Vagina (tissue), 2 donors: ENCODE results near the gene CYTH2. TPM values are rescaled to one million over a fixed set of nuclear protein-coding genes. Genes with fewer than 3 reads are reported as not detected.
A peak's percentile ranks its signal among the peaks of the same experiment; 100 is the strongest.

Experiments
- DNase-seq, 2 donors: peaks; one replicate each; pipeline ENCODE4 v3.0.0-alpha.2; 2017; ENCODE audit errors: extremely low spot score in 2 of 2
- H3K27ac ChIP-seq: fragments of 200-600 bp; sonication (generic); one replicate; pipeline ENCODE4 v1.5.1; 2019
- H3K27me3 ChIP-seq: fragments of 200-600 bp; sonication (generic); one replicate; pipeline ENCODE4 v1.5.1; 2019
- H3K36me3 ChIP-seq, 2 donors: fragments of 200-600 bp; sonication (generic); one replicate each; pipeline ENCODE4 v1.5.1; 2017 to 2019
- H3K4me1 ChIP-seq: fragments of 200-600 bp; sonication (generic); one replicate; pipeline ENCODE4 v1.5.1; 2019
- H3K4me3 ChIP-seq, 2 donors: fragments of 200-600 bp; sonication (generic); 1 replicate in 1 of 2; 2 replicates in 1 of 2; pipeline ENCODE4 v1.5.1; 2016 to 2019
- H3K9me3 ChIP-seq: fragments of 200-600 bp; sonication (generic); one replicate; pipeline ENCODE4 v1.5.1; 2019
- POLR2A ChIP-seq, 2 donors: fragments of 450-650 bp; IDR thresholded peaks; one replicate each; pipeline ENCODE4 v1.6.1; 2017; ENCODE audit warnings: antibody characterized with exemption in 2 of 2, mild to moderate bottlenecking in 2 of 2, moderate library complexity in 2 of 2
- POLR2AphosphoS5 ChIP-seq, 2 donors: sonication (generic); formaldehyde crosslinking; IDR thresholded peaks; one replicate each; pipeline ENCODE4 v1.9.0; 2017; ENCODE audit warnings: antibody characterized with exemption in 2 of 2, mild to moderate bottlenecking in 2 of 2, low read depth in 1 of 2; ENCODE audit not compliant: insufficient read depth in 1 of 2
- intact Hi-C: fragments of 100-400 bp; cut with DNase I; formaldehyde crosslinking; loops from one replicate; pipeline ENCODE4 v1.15.1; 2023
- total RNA-seq: library from RNA; depleted of rRNA; stranded (reverse); fragments of >200 nt; gene quantifications from one replicate; pipeline ENCODE4 v1.2.3, GENCODE V29; 2016
- TF ChIP-seq, protein P1 (sequence below), 3 experiments: fragments of 450-650 bp in 2 of 3; fragments of 200-600 bp in 1 of 3; sonication (generic) in 1 of 3; IDR thresholded peaks; one replicate each; pipeline ENCODE4 v1.5.1; 2017 to 2019; ENCODE audit warnings: antibody characterized with exemption in 3 of 3, mild to moderate bottlenecking in 2 of 3, moderate library complexity in 2 of 3

The CYTH2 gene
- total RNA-seq, 1 donor from 2014 or later = 87.2 TPM

DNA sequence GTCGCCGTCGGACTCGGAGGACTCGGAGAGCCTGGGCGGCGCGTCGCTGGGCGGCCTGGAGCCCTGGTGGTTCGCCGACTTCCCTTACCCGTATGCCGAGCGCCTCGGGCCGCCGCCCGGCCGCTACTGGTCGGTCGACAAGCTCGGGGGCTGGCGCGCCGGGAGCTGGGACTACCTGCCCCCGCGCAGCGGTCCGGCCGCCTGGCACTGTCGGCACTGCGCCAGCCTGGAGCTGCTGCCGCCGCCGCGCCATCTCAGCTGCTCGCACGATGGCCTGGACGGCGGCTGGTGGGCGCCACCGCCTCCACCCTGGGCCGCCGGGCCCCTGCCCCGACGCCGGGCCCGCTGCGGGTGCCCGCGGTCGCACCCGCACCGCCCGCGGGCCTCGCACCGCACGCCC lies 25.9 kb upstream of the CYTH2 start:
- Histone ChIP-seq H3K36me3 (peaks cover 0 to 7% of the 10 kb centered on the region in 2 donors), H3K4me1 (peaks cover 29% of the 10 kb centered on the region), H3K4me3 (peak overlapping the region; percentile 24 to 41), H3K9me3 (no peaks in the 10 kb centered on the region), H3K27ac (no peak overlapping the region), H3K27me3 (no peaks in the 10 kb centered on the region)
- intact Hi-C loops = no loop called here
- TF ChIP-seq, protein P1, sequence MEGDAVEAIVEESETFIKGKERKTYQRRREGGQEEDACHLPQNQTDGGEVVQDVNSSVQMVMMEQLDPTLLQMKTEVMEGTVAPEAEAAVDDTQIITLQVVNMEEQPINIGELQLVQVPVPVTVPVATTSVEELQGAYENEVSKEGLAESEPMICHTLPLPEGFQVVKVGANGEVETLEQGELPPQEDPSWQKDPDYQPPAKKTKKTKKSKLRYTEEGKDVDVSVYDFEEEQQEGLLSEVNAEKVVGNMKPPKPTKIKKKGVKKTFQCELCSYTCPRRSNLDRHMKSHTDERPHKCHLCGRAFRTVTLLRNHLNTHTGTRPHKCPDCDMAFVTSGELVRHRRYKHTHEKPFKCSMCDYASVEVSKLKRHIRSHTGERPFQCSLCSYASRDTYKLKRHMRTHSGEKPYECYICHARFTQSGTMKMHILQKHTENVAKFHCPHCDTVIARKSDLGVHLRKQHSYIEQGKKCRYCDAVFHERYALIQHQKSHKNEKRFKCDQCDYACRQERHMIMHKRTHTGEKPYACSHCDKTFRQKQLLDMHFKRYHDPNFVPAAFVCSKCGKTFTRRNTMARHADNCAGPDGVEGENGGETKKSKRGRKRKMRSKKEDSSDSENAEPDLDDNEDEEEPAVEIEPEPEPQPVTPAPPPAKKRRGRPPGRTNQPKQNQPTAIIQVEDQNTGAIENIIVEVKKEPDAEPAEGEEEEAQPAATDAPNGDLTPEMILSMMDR (IDR thresholded peaks at IDR 0.05) = no peak
- TF ChIP-seq POLR2A (IDR thresholded peaks at IDR 0.05) = no peak
- no peak for TF ChIP-seq POLR2AphosphoS5 (IDR thresholded peaks at IDR 0.05; ENCODE audit: insufficient read depth in 1 of 2, low read depth in 1 of 2)
- DNase-seq = no peak

DNA sequence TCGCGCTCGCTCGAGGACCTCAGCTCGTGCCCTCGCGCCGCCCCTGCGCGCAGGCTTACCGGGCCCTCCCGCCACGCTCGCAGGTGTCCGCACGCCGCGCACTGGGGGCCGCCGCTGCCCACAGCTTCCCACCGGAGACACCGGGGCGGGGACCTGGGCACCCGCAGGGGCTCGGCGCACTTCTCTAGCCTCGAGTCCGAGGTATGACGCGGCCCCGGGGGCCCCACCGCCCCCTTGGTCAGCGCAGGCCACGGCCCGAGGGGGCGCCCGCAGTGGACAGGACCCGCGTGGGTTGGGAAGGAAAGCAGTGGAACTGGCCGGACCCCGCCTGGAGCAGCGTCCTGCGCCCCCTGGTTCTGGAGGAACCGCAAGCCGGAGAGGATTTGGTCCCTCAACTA lies 25.4 kb upstream of the CYTH2 start:
- no peak for TF ChIP-seq POLR2A (IDR thresholded peaks at IDR 0.05)
- no peak for TF ChIP-seq POLR2AphosphoS5 (IDR thresholded peaks at IDR 0.05; ENCODE audit: insufficient read depth in 1 of 2, low read depth in 1 of 2)
- TF ChIP-seq, protein P1 (IDR thresholded peaks at IDR 0.05) = no peak
- Histone ChIP-seq H3K9me3 (no peaks in the 10 kb centered on the region), H3K4me1 (peaks cover 29% of the 10 kb centered on the region), H3K4me3 (peak overlapping the region; percentile 82 to 93), H3K27ac (no peak overlapping the region), H3K27me3 (no peaks in the 10 kb centered on the region), H3K36me3 (peaks cover 0 to 12% of the 10 kb centered on the region in 2 donors)
- DNase-seq = no peak
- intact Hi-C loops = no loop called here

- intact Hi-C loops = no loop called here
- Histone ChIP-seq H3K9me3 (no peaks in the 10 kb centered on the region), H3K27me3 (no peaks in the 10 kb centered on the region), H3K27ac (peak overlapping the region; percentile 88), H3K4me3 (peak overlapping the region; percentile 82 to 93), H3K4me1 (peaks cover 29% of the 10 kb centered on the region), H3K36me3 (peaks cover 0 to 18% of the 10 kb centered on the region in 2 donors)
- TF ChIP-seq POLR2A (IDR thresholded peaks at IDR 0.05) (no peak), POLR2AphosphoS5 (IDR thresholded peaks at IDR 0.05; ENCODE audit: insufficient read depth in 1 of 2, low read depth in 1 of 2) (no peak)
- TF ChIP-seq, protein P1 (IDR thresholded peaks at IDR 0.05) = no peak
- DNase-seq = no peak
These were observed 24.8 kb upstream of the CYTH2 start for GRCh38 chr19:48444129-48444935.

DNA sequence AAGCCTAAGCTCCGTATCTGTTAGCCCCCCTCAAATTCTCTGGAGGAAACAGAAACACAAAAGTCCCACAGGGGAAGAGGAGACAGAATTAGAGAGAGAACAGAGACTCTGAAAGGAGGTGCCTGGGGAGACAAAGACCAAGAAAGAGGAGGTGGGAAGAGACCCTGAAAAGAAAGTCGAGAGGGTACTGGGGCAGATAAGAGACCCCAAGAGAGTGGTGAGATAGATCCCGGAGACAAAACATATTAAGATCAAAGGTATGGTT lies 24.3 kb upstream of the CYTH2 start:
- Histone ChIP-seq H3K36me3 (peaks cover 0 to 22% of the 10 kb centered on the region in 2 donors), H3K4me1 (peaks cover 29% of the 10 kb centered on the region), H3K9me3 (no peaks in the 10 kb centered on the region), H3K27me3 (no peaks in the 10 kb centered on the region), H3K27ac (peak overlapping the region; percentile 88), H3K4me3 (peak overlapping the region; percentile 82 to 93)
- no peak for DNase-seq
- intact Hi-C loops = no loop called here
- TF ChIP-seq, protein P1 (IDR thresholded peaks at IDR 0.05) = no peak
- TF ChIP-seq POLR2A (IDR thresholded peaks at IDR 0.05) (no peak), POLR2AphosphoS5 (IDR thresholded peaks at IDR 0.05; ENCODE audit: insufficient read depth in 1 of 2, low read depth in 1 of 2) (no peak)

DNA sequence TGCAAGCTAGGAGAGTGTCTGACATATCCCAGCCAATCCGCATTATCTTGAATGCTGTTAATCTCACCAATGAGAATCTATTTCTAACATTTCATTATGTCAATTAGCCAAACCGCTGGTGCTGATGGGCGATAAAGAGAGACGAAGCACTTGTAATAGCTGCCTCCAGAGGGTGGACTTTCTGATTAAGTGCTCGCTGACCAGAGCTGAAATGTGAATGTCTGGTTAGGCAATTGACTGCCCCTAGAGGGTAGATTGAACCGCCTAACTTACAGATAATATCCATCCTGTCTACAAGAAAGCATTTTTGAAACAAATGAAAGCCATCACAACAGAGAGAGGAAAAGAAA lies 23.9 kb upstream of the CYTH2 start:
- peak overlapping the region; percentile 82 to 93 for H3K4me3 ChIP-seq
- H3K36me3 ChIP-seq = peaks cover 2 to 26% of the 10 kb centered on the region in 2 donors
- H3K9me3 ChIP-seq = no peaks in the 10 kb centered on the region
- no peak for TF ChIP-seq POLR2AphosphoS5 (IDR thresholded peaks at IDR 0.05; ENCODE audit: insufficient read depth in 1 of 2, low read depth in 1 of 2)
- TF ChIP-seq, protein P1 (IDR thresholded peaks at IDR 0.05) = peak in 1 of 3 experiments; percentile 41
- peak overlapping the region; percentile 88 for H3K27ac ChIP-seq
- peaks cover 29% of the 10 kb centered on the region for H3K4me1 ChIP-seq
- DNase-seq = no peak
- H3K27me3 ChIP-seq = no peaks in the 10 kb centered on the region
- intact Hi-C loops = no loop called here
